Astrocyte of the cerebellum (primary cell): ENCODE data around the gene UGDH.

Experiments used
- DNase-seq: peaks from one replicate; pipeline ENCODE4 v3.0.0-alpha.2; 2011; ENCODE audit warnings: low read depth
- H3K4me3 ChIP-seq: 2 replicates; pipeline ENCODE4 v1.5.1; 2011; ENCODE audit warnings: mild to moderate bottlenecking, low read depth, low read length, moderate library complexity
- CTCF ChIP-seq: IDR thresholded peaks from 2 replicates; pipeline ENCODE4 v1.5.1; 2012; ENCODE audit warnings: low read length, low read depth, moderate library complexity, mild to moderate bottlenecking; ENCODE audit errors: missing control alignments
- in situ Hi-C: cut with HindIII; loops from 2 replicates; pipeline ENCODE4 v1.10.0; 2017; ENCODE audit warnings: low sequenced_read_pairs

The UGDH gene

GRCh38 chr4:39495446-39496213, 31.6 kb downstream of the UGDH start:
- in situ Hi-C loops: no loop called here
- no peak for DNase-seq
- H3K4me3 ChIP-seq: no peak overlapping the region
- no peak for TF ChIP-seq CTCF

- TF ChIP-seq CTCF: no peak
- DNase-seq: no peak
- in situ Hi-C loops: no loop called here
- no peak overlapping the region for H3K4me3 ChIP-seq
These were observed 32.9 kb downstream of the UGDH start for GRCh38 chr4:39494354-39494753.

- TF ChIP-seq CTCF: no peak
- in situ Hi-C loops: no loop called here
- no peak overlapping the region for H3K4me3 ChIP-seq
- DNase-seq: no peak
These were observed 36.9 kb downstream of the UGDH start for GRCh38 chr4:39490322-39490721.

- TF ChIP-seq CTCF: no peak
- DNase-seq: no peak
- in situ Hi-C loops: no loop called here
- no peak overlapping the region for H3K4me3 ChIP-seq
These were observed 40.9 kb downstream of the UGDH start for GRCh38 chr4:39486221-39486804.

GRCh38 chr4:39484582-39485272, 42.5 kb downstream of the UGDH start:
- in situ Hi-C loops: no loop called here
- DNase-seq: no peak
- TF ChIP-seq CTCF: no peak
- H3K4me3 ChIP-seq: no peak overlapping the region

GRCh38 chr4:39480902-39481695, 46.1 kb downstream of the UGDH start:
- in situ Hi-C loops: no loop called here
- TF ChIP-seq CTCF: no peak
- DNase-seq: no peak
- no peak overlapping the region for H3K4me3 ChIP-seq
